Activated CD4-positive, alpha-beta T cell treated with anti-CD3 and anti-CD28 coated beads, Interleukin-2, Interleukin-4, amounts not matched to agents 100 ng/mL and 50 ng/mL, durations not matched to agents 16 hours and 8 hours (primary cell): ENCODE data around the gene PHACTR2.
"Not testable (repeated sequence)": the region's sequence is repeated elsewhere in the genome, so short reads cannot be mapped to it uniquely, and the experiment has no call there.

Experiments
- DNase-seq: peaks from one replicate; pipeline ENCODE4 v3.0.0-alpha.2; 2020; ENCODE audit warnings: low spot score

Gene PHACTR2

GRCh38 chr6:143677891-143678791, at the start of gene PHACTR2:
PHACTR2 (plus strand) TSS chr6:143677965; CDS start chr6:143678164, 199 bp downstream.
- DNase-seq: peak; percentile 35

GRCh38 chr6:143629104-143630080, 48.4 kb upstream of the PHACTR2 start:
- DNase-seq: no peak

GRCh38 chr6:143631196-143631595, 46.6 kb upstream of the PHACTR2 start:
- DNase-seq: not testable (repeated sequence)

GRCh38 chr6:143632894-143633293, 44.9 kb upstream of the PHACTR2 start:
- no peak for DNase-seq

- no peak for DNase-seq
These were observed 43.3 kb upstream of the PHACTR2 start for GRCh38 chr6:143634486-143634885.

- no peak for DNase-seq
These were observed 40.1 kb upstream of the PHACTR2 start for GRCh38 chr6:143637691-143638090.

- no peak for DNase-seq
These were observed 35.4 kb upstream of the PHACTR2 start for GRCh38 chr6:143642403-143642802.

- peak; percentile 9 for DNase-seq
These were observed 30.6 kb upstream of the PHACTR2 start for GRCh38 chr6:143647191-143647590.

GRCh38 chr6:143647732-143648131, 30.0 kb upstream of the PHACTR2 start:
- no peak for DNase-seq

- not testable (repeated sequence) for DNase-seq
These were observed 28.4 kb upstream of the PHACTR2 start for GRCh38 chr6:143649319-143649718.

GRCh38 chr6:143651328-143651727, 26.4 kb upstream of the PHACTR2 start:
- not testable (repeated sequence) for DNase-seq

GRCh38 chr6:143652841-143653331, 24.9 kb upstream of the PHACTR2 start:
- no peak for DNase-seq

- DNase-seq: no peak
These were observed 22.2 kb upstream of the PHACTR2 start for GRCh38 chr6:143655541-143655940.

GRCh38 chr6:143656026-143656425, 21.7 kb upstream of the PHACTR2 start:
- DNase-seq: no peak

- DNase-seq: no peak
These were observed 20.0 kb upstream of the PHACTR2 start for GRCh38 chr6:143657809-143658208.

- DNase-seq: not testable (repeated sequence)
These were observed 17.6 kb upstream of the PHACTR2 start for GRCh38 chr6:143660170-143660569.

- no peak for DNase-seq
These were observed 13.6 kb upstream of the PHACTR2 start for GRCh38 chr6:143664171-143664570.

GRCh38 chr6:143666007-143666406, 11.8 kb upstream of the PHACTR2 start:
- DNase-seq: not testable (repeated sequence)

- not testable (repeated sequence) for DNase-seq
These were observed 8.3 kb upstream of the PHACTR2 start for GRCh38 chr6:143669483-143669882.

- no peak for DNase-seq
These were observed 4.1 kb upstream of the PHACTR2 start for GRCh38 chr6:143673669-143674068.

GRCh38 chr6:143674483-143675381, 3.0 kb upstream of the PHACTR2 start:
- no peak for DNase-seq
